DOHH2 (cell line): ENCODE data around the gene EYA2.

Experiments
- EZH2phosphoT487 ChIP-seq: fragments of 200-600 bp; sonication (generic); IDR thresholded peaks from 2 replicates; pipeline ENCODE4 v1.6.1; 2017; ENCODE audit warnings: borderline replicate concordance, mild to moderate bottlenecking, antibody characterized with exemption, low read length, moderate library complexity, mixed read lengths
- TF ChIP-seq, protein P1 (sequence below): fragments of 200-600 bp; sonication (generic); IDR thresholded peaks from one replicate; pipeline ENCODE4 v1.5.1; 2014; ENCODE audit warnings: antibody characterized with exemption, mild to moderate bottlenecking, low read depth, low read length; ENCODE audit not compliant: poor library complexity, severe bottlenecking

DNA sequence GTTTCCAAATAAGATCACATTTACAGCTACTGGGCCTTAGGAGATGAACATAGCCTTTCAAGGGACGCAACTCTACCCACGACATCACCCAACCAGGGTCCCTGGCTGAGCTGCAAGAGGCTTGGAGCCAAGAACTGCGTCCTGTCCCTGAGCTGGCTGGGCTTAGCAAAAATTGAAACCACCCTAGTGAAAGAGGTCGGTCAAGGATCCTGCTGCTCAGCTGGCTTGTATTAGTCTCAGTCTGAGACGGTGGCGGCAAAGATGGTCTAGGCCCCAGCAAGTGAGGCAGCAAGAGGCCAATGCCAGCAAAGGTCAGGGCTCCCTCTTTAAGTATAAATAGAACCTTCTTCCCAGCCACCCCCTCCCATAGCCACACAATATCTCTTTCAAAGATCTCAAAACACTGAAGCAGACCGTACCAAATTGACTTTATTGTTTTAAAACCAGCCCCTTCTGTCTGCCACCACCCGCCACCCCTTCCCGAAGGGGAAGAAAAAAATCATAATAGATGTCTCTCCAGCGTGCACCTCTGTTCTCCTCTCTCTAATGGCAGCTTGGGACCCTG, 140.5 kb downstream of the EYA2 start:
- TF ChIP-seq, protein P1, sequence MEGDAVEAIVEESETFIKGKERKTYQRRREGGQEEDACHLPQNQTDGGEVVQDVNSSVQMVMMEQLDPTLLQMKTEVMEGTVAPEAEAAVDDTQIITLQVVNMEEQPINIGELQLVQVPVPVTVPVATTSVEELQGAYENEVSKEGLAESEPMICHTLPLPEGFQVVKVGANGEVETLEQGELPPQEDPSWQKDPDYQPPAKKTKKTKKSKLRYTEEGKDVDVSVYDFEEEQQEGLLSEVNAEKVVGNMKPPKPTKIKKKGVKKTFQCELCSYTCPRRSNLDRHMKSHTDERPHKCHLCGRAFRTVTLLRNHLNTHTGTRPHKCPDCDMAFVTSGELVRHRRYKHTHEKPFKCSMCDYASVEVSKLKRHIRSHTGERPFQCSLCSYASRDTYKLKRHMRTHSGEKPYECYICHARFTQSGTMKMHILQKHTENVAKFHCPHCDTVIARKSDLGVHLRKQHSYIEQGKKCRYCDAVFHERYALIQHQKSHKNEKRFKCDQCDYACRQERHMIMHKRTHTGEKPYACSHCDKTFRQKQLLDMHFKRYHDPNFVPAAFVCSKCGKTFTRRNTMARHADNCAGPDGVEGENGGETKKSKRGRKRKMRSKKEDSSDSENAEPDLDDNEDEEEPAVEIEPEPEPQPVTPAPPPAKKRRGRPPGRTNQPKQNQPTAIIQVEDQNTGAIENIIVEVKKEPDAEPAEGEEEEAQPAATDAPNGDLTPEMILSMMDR = no peak
- TF ChIP-seq EZH2phosphoT487 = no peak
